IMR-90 (cell line): ENCODE measurements around the gene PLA2G4F. TPM values are rescaled to one million over a fixed set of nuclear protein-coding genes. Genes with fewer than 3 reads are reported as not detected.

ENCODE experiments used
- ATAC-seq: fragments of 200-7000 bp; cut with Tn5 transposase; 2 replicates; pipeline ENCODE4 v1.9.1; 2020; ENCODE audit warnings: low read depth, mild to moderate bottlenecking, moderate library complexity
- BruUV-seq: library from RNA; stranded (reverse); fragments of 400-500 nt; replicated peaks from 2 replicates; lab custom pipeline; 2021; lab: Mats Ljungman, UMichigan
- CTCF ChIA-PET: fragments of 300-600 bp; formaldehyde crosslinking; extraction: SDS; loops from one replicate; lab custom pipeline; 2021; ENCODE audit warnings: antibody characterized with exemption; lab: Yijun Ruan, JAX
- POLR2A ChIA-PET: fragments of 300-600 bp; sonication (Branson Sonifier 250); formaldehyde crosslinking; loops from one replicate; lab custom pipeline; 2022; ENCODE audit warnings: antibody characterized with exemption; ENCODE audit not compliant: unreplicated experiment; lab: Charles Lee
- DNase-seq: peaks from one replicate; pipeline ENCODE4 v3.0.0; 2013
- H2AFZ ChIP-seq: replicated peaks from 2 replicates; pipeline ENCODE3; 2013; ENCODE audit warnings: low read length, mild to moderate bottlenecking; ENCODE audit not compliant: poor library complexity
- H2AK5ac ChIP-seq: 2 replicates; pipeline ENCODE4 v1.6.1; 2013; ENCODE audit warnings: low read depth, low read length, inconsistent platforms
- H2AK9ac ChIP-seq: replicated peaks from 2 replicates; pipeline ENCODE3; 2013; ENCODE audit warnings: mild to moderate bottlenecking, low read depth, low read length, moderate library complexity; ENCODE audit not compliant: poor library complexity
- H2BK120ac ChIP-seq: 2 replicates; pipeline ENCODE4 v1.6.1; 2013; ENCODE audit warnings: low read depth, low read length, inconsistent platforms
- H2BK15ac ChIP-seq: 3 replicates; pipeline ENCODE4 v1.6.1; 2013; ENCODE audit warnings: low read depth, low read length, inconsistent platforms
- H2BK20ac ChIP-seq: 2 replicates; pipeline ENCODE4 v1.6.1; 2013; ENCODE audit warnings: low read depth, mild to moderate bottlenecking, inconsistent platforms, low read length, moderate library complexity
- H2BK5ac ChIP-seq: 2 replicates; pipeline ENCODE4 v1.6.1; 2013; ENCODE audit warnings: mild to moderate bottlenecking, low read depth, low read length, inconsistent platforms; ENCODE audit not compliant: poor library complexity, severe bottlenecking
- H3K14ac ChIP-seq: replicated peaks from 2 replicates; pipeline ENCODE4 v1.6.1; 2013; ENCODE audit warnings: low read depth, low read length, inconsistent platforms
- H3K18ac ChIP-seq: 2 replicates; pipeline ENCODE4 v1.6.1; 2013; ENCODE audit warnings: low read depth, low read length, control low read depth
- H3K23ac ChIP-seq: 2 replicates; pipeline ENCODE4 v1.6.1; 2013; ENCODE audit warnings: low read depth, low read length, inconsistent platforms
- H3K27ac ChIP-seq: 2 replicates; pipeline ENCODE4 v1.5.1; 2013; ENCODE audit warnings: mild to moderate bottlenecking, control low read depth, low read length; ENCODE audit not compliant: insufficient read depth
- H3K27me3 ChIP-seq: 2 replicates; pipeline ENCODE4 v1.6.1; 2013; ENCODE audit warnings: low read length; ENCODE audit not compliant: control insufficient read depth, insufficient read depth
- H3K36me3 ChIP-seq: 2 replicates; pipeline ENCODE4 v1.6.1; 2013; ENCODE audit warnings: low read length, mixed read lengths; ENCODE audit not compliant: control insufficient read depth, insufficient read depth
- H3K4ac ChIP-seq: 2 replicates; pipeline ENCODE4 v1.6.1; 2013; ENCODE audit warnings: low read depth, low read length, inconsistent platforms
- H3K4me1 ChIP-seq: 2 replicates; pipeline ENCODE4 v1.6.1; 2013; ENCODE audit warnings: low read length, mixed read lengths; ENCODE audit not compliant: control insufficient read depth, insufficient read depth
- H3K4me2 ChIP-seq: 2 replicates; pipeline ENCODE4 v1.6.1; 2013; ENCODE audit warnings: low read depth, mild to moderate bottlenecking, control low read depth, low read length, moderate library complexity
- H3K4me3 ChIP-seq: 2 replicates; pipeline ENCODE4 v1.5.1; 2013; ENCODE audit warnings: low read depth, mild to moderate bottlenecking, control low read depth, low read length, moderate library complexity; ENCODE audit not compliant: insufficient read depth
- H3K56ac ChIP-seq: 2 replicates; pipeline ENCODE4 v1.6.1; 2013; ENCODE audit warnings: low read length, inconsistent platforms; ENCODE audit not compliant: insufficient read depth; ENCODE audit errors: extremely low read depth
- H3K79me1 ChIP-seq, 2 experiments: 2 replicates each; pipeline ENCODE4 v1.6.1; 2013; ENCODE audit warnings: low read length in 2 of 2, inconsistent platforms in 1 of 2, low read depth in 1 of 2
- H3K9ac ChIP-seq: 2 replicates; pipeline ENCODE4 v1.6.1; 2013; ENCODE audit warnings: low read depth, low read length, control low read depth
- H3K9me1 ChIP-seq: 2 replicates; pipeline ENCODE4 v1.6.1; 2013; ENCODE audit warnings: low read length, inconsistent platforms; ENCODE audit not compliant: insufficient read depth
- H3K9me3 ChIP-seq: 2 replicates; pipeline ENCODE4 v1.6.1; 2013; ENCODE audit warnings: low read length; ENCODE audit not compliant: control insufficient read depth, insufficient read depth
- H4K20me1 ChIP-seq: 2 replicates; pipeline ENCODE4 v1.6.1; 2013; ENCODE audit warnings: low read length, inconsistent platforms; ENCODE audit not compliant: insufficient read depth
- H4K5ac ChIP-seq: 2 replicates; pipeline ENCODE4 v1.6.1; 2013; ENCODE audit warnings: mild to moderate bottlenecking, low read depth, low read length, control low read depth
- H4K8ac ChIP-seq, 2 experiments: 2 replicates each; pipeline ENCODE4 v1.6.1; 2013; ENCODE audit warnings: low read depth in 2 of 2, low read length in 2 of 2, control low read depth in 1 of 2, inconsistent platforms in 1 of 2
- H4K91ac ChIP-seq: 2 replicates; pipeline ENCODE4 v1.6.1; 2013; ENCODE audit warnings: low read depth, low read length, inconsistent platforms; ENCODE audit not compliant: insufficient read depth
- BHLHE40 ChIP-seq: fragments of 150-350 bp; IDR thresholded peaks from 2 replicates; pipeline ENCODE4 v1.6.1; 2016; ENCODE audit warnings: mild to moderate bottlenecking, low read depth, low read length
- CEBPB ChIP-seq: IDR thresholded peaks from 2 replicates; pipeline ENCODE4 v1.6.1; 2012; ENCODE audit warnings: low read depth, low read length, improper control_type of control experiment
- CHD1 ChIP-seq: IDR thresholded peaks from 2 replicates; pipeline ENCODE4 v1.6.1; 2012; ENCODE audit warnings: low read depth, low read length, improper control_type of control experiment
- FOS ChIP-seq: fragments of 150-350 bp; IDR thresholded peaks from 2 replicates; pipeline ENCODE4 v1.6.1; 2016; ENCODE audit warnings: low read depth, low read length
- MAFK ChIP-seq: IDR thresholded peaks from 2 replicates; pipeline ENCODE4 v1.6.1; 2012; ENCODE audit warnings: low read depth, low read length, improper control_type of control experiment
- MAZ ChIP-seq: IDR thresholded peaks from 2 replicates; pipeline ENCODE4 v1.6.1; 2012; ENCODE audit warnings: low read depth, mild to moderate bottlenecking, low read length, improper control_type of control experiment, moderate library complexity, borderline replicate concordance
- MXI1 ChIP-seq: IDR thresholded peaks from 2 replicates; pipeline ENCODE4 v1.6.1; 2012; ENCODE audit warnings: low read depth, mild to moderate bottlenecking, low read length, moderate library complexity, borderline replicate concordance
- NFE2L2 ChIP-seq: fragments of 150-350 bp; IDR thresholded peaks from 2 replicates; pipeline ENCODE4 v1.6.1; 2016; ENCODE audit warnings: low read depth, mild to moderate bottlenecking, low read length
- POLR2A ChIP-seq: IDR thresholded peaks from 2 replicates; pipeline ENCODE4 v1.6.1; 2012; ENCODE audit warnings: mild to moderate bottlenecking, low read depth, low read length
- RAD21 ChIP-seq: IDR thresholded peaks from 2 replicates; pipeline ENCODE4 v1.6.1; 2012; ENCODE audit warnings: low read length, improper control_type of control experiment
- RCOR1 ChIP-seq: IDR thresholded peaks from 2 replicates; pipeline ENCODE4 v1.6.1; 2012; ENCODE audit warnings: mild to moderate bottlenecking, low read length, improper control_type of control experiment; ENCODE audit not compliant: insufficient replicate concordance
- RFX5 ChIP-seq: IDR thresholded peaks from 2 replicates; pipeline ENCODE4 v1.8.0; 2012; ENCODE audit warnings: low read depth, mild to moderate bottlenecking, low read length, moderate library complexity
- SMC3 ChIP-seq: fragments of 150-350 bp; IDR thresholded peaks from 2 replicates; pipeline ENCODE4 v1.6.1; 2016; ENCODE audit warnings: low read depth, mild to moderate bottlenecking, antibody characterized with exemption, low read length, moderate library complexity
- WGBS, 2 experiments: methylation state at CpG; one replicate each; pipeline versions ENCODE4 v1.1.5 to v1.1.7; 2013; ENCODE audit warnings: missing lambda C conversion rate in 2 of 2; ENCODE audit not compliant: insufficient read length in 1 of 2; ENCODE audit errors: extremely low coverage in 2 of 2; 5-methylcytosine and 5-hydroxymethylcytosine counted together
- dilution Hi-C: fragments of 300-500 bp; cut with HindIII; formaldehyde crosslinking; loops from one replicate; pipeline ENCODE4 v1.14.3; 2018; ENCODE audit warnings: low sequenced_read_pairs; ENCODE audit not compliant: unreplicated experiment
- in situ Hi-C: fragments of 300-500 bp; cut with MboI; formaldehyde crosslinking; loops from 3 replicates; pipeline ENCODE4 v1.14.3; 2019; ENCODE audit warnings: low sequenced_read_pairs, inconsistent platforms, mixed read lengths
- intact Hi-C: fragments of 100-400 bp; cut with micrococcal nuclease; formaldehyde crosslinking; loops from 2 replicates; pipeline ENCODE4 v1.10.0; 2022
- polyA plus RNA-seq, 3 experiments: library from polyadenylated mRNA; depleted of rRNA; stranded (reverse); fragments of >200 nt; gene quantifications; 2 replicates each; pipeline ENCODE4 v1.2.3, GENCODE V29; 2012; ENCODE audit warnings: low replicate concordance in 1 of 3
- total RNA-seq: library from RNA; depleted of rRNA; stranded (reverse); fragments of >200 nt; gene quantifications from 2 replicates; pipeline ENCODE4 v1.2.3, GENCODE V29; 2012
- TF ChIP-seq, protein P1 (sequence below): fragments of 150-350 bp; IDR thresholded peaks from 2 replicates; pipeline ENCODE4 v1.6.1; 2017; ENCODE audit warnings: mild to moderate bottlenecking, antibody characterized with exemption, low read length, low read depth
- TF ChIP-seq, protein P2 (sequence below): fragments of 150-350 bp; IDR thresholded peaks from 2 replicates; pipeline ENCODE4 v1.6.1; 2016; ENCODE audit warnings: low read depth, mild to moderate bottlenecking, low read length, moderate library complexity, borderline replicate concordance
- TF ChIP-seq, protein P3 (sequence below): conservative IDR thresholded peaks from 2 replicates; pipeline ENCODE4 v1.5.1; 2012; ENCODE audit warnings: mild to moderate bottlenecking, low read depth, low read length, improper control_type of control experiment

Gene PLA2G4F
- total and polyA plus RNA-seq, 2 of the 4 experiments (the other 2 are of a cell fraction), result not detected

DNA sequence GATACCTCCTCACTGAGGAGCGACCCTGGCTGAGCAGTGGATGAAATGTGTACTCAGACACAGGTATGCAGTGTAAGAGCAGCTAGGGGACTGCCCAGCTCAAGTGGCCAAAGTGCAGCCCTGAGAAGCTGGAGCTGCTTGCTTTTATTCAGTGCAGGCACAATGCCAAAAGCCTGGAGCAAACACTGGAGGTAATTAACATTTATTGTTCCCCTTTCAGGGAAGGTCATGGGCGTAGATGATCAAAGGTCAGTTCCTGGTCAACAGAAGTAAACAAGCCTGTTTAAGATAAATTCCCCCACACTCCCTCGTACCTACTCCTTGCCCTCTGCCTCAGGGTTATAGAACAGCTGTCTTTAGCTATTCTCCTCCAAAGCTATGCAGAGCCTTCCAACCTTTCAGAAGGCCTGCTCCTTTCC, 17.5 kb downstream of the PLA2G4F start:
- no peak overlapping the region for H4K91ac ChIP-seq
- POLR2A ChIA-PET, result no interaction called here
- no CpG with 5 or more reads among the region's 3 CpGs for WGBS, 2 experiments
- intact Hi-C loops (loop anchor here (5.0 kb wide), 1 partner anchor 52 kb away; no protein-coding TSS in a partner anchor), dilution Hi-C loops (no loop called here), in situ Hi-C loops (no loop called here)
- no peak overlapping the region for H3K4me3 ChIP-seq
- H3K27ac ChIP-seq, result no peak overlapping the region
- H2AK5ac ChIP-seq, result no peak overlapping the region
- H3K4ac ChIP-seq, result no peak overlapping the region
- peaks cover 3% of the 10 kb centered on the region; the same call in 1 of the 2 replicates for H3K9me3 ChIP-seq
- ATAC-seq, result no peak
- no peak overlapping the region for H2AFZ ChIP-seq
- no TSS peak for BruUV-seq
- H3K4me1 ChIP-seq, result no peaks in the 10 kb centered on the region
- H2BK120ac ChIP-seq, result no peak overlapping the region
- no peaks in the 10 kb centered on the region for H3K79me1 ChIP-seq
- no peak overlapping the region for H2BK5ac ChIP-seq
- CTCF ChIA-PET, result interaction anchor here (0.6 kb wide), 1 partner anchor 19 kb away, joined by 3 read pairs; no protein-coding TSS in a partner anchor
- no peak overlapping the region for H2AK9ac ChIP-seq
- H3K4me2 ChIP-seq, result no peak overlapping the region
- no peak overlapping the region for H3K14ac ChIP-seq
- no peak overlapping the region for H2BK15ac ChIP-seq
- H4K5ac ChIP-seq, result no peak overlapping the region
- H3K23ac ChIP-seq, result no peak overlapping the region
- DNase-seq, result no peak
- peaks cover 47% of the 10 kb centered on the region for H3K27me3 ChIP-seq
- H3K18ac ChIP-seq, result no peak overlapping the region
- TF ChIP-seq FOS (no peak), SMC3 (no peak), POLR2A (no peak), MAFK (no peak), MXI1 (no peak), NFE2L2 (no peak), RFX5 (no peak), RAD21 (no peak), CHD1 (no peak), MAZ (no peak), BHLHE40 (no peak), RCOR1 (no peak), CEBPB (no peak)
- TF ChIP-seq, protein P1, sequence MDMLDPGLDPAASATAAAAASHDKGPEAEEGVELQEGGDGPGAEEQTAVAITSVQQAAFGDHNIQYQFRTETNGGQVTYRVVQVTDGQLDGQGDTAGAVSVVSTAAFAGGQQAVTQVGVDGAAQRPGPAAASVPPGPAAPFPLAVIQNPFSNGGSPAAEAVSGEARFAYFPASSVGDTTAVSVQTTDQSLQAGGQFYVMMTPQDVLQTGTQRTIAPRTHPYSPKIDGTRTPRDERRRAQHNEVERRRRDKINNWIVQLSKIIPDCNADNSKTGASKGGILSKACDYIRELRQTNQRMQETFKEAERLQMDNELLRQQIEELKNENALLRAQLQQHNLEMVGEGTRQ, result no peak
- TF ChIP-seq, protein P2, sequence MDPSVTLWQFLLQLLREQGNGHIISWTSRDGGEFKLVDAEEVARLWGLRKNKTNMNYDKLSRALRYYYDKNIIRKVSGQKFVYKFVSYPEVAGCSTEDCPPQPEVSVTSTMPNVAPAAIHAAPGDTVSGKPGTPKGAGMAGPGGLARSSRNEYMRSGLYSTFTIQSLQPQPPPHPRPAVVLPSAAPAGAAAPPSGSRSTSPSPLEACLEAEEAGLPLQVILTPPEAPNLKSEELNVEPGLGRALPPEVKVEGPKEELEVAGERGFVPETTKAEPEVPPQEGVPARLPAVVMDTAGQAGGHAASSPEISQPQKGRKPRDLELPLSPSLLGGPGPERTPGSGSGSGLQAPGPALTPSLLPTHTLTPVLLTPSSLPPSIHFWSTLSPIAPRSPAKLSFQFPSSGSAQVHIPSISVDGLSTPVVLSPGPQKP, result no peak
- TF ChIP-seq, protein P3, sequence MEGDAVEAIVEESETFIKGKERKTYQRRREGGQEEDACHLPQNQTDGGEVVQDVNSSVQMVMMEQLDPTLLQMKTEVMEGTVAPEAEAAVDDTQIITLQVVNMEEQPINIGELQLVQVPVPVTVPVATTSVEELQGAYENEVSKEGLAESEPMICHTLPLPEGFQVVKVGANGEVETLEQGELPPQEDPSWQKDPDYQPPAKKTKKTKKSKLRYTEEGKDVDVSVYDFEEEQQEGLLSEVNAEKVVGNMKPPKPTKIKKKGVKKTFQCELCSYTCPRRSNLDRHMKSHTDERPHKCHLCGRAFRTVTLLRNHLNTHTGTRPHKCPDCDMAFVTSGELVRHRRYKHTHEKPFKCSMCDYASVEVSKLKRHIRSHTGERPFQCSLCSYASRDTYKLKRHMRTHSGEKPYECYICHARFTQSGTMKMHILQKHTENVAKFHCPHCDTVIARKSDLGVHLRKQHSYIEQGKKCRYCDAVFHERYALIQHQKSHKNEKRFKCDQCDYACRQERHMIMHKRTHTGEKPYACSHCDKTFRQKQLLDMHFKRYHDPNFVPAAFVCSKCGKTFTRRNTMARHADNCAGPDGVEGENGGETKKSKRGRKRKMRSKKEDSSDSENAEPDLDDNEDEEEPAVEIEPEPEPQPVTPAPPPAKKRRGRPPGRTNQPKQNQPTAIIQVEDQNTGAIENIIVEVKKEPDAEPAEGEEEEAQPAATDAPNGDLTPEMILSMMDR, result no peak
- no peak overlapping the region for H2BK20ac ChIP-seq
- no peak overlapping the region for H3K56ac ChIP-seq
- H4K20me1 ChIP-seq, result no peaks in the 10 kb centered on the region
- H3K9ac ChIP-seq, result no peak overlapping the region
- H4K8ac ChIP-seq, result no peak overlapping the region
- H3K36me3 ChIP-seq, result no peaks in the 10 kb centered on the region
- H3K9me1 ChIP-seq, result no peaks in the 10 kb centered on the region
